ENCODE measurements around the gene DDOST.

GRCh38 chr1:20701446-20701845 lies 40.3 kb upstream of the DDOST start:
- TF ChIP-seq CTCF (IDR thresholded peaks at IDR 0.05) (no peak), POLR2A (IDR thresholded peaks at IDR 0.05) (no peak), EP300 (IDR thresholded peaks at IDR 0.05) (no peak)
